Esophagus muscularis mucosa (tissue), 4 donors: ENCODE results near the gene MACROD2. TPM values are rescaled to one million over a fixed set of nuclear protein-coding genes. Genes with fewer than 3 reads are reported as not detected.

Source experiments
- DNase-seq: peaks from one replicate; pipeline ENCODE4 v3.0.0-alpha.2; 2017; ENCODE audit errors: extremely low spot score
- H3K27ac ChIP-seq, 4 donors: fragments of 200-600 bp; sonication (generic); replicated peaks in 1 of 4; 1 replicate in 3 of 4; 2 replicates in 1 of 4; pipeline ENCODE4 v1.5.1; 2016 to 2019; ENCODE audit warnings: mild to moderate bottlenecking in 1 of 4
- H3K27me3 ChIP-seq, 4 donors: fragments of 200-600 bp; sonication (generic); one replicate each; pipeline versions ENCODE4 v1.5.1 to v1.6.0; 2016 to 2019
- H3K36me3 ChIP-seq, 4 donors: fragments of 200-600 bp; sonication (generic); one replicate each; pipeline ENCODE4 v1.5.1; 2016 to 2019
- H3K4me1 ChIP-seq, 4 donors: fragments of 200-600 bp; sonication (generic); one replicate each; pipeline ENCODE4 v1.5.1; 2016 to 2019
- H3K4me3 ChIP-seq, 4 donors: fragments of 200-600 bp; sonication (generic); 1 replicate in 2 of 4; 2 replicates in 2 of 4; pipeline ENCODE4 v1.5.1; 2016 to 2019; ENCODE audit warnings: mild to moderate bottlenecking in 4 of 4, moderate library complexity in 1 of 4
- H3K9me3 ChIP-seq, 4 donors: fragments of 200-600 bp; sonication (generic); 1 replicate in 3 of 4; 2 replicates in 1 of 4; pipeline ENCODE4 v1.5.1; 2016 to 2019
- CTCF ChIP-seq, 3 experiments: fragments of 200-600 bp in 2 of 3; fragments of 450-650 bp in 1 of 3; sonication (generic) in 2 of 3; IDR thresholded peaks; one replicate each; pipeline ENCODE4 v1.5.1; 2017 to 2019; ENCODE audit warnings: antibody characterized with exemption in 3 of 3, mild to moderate bottlenecking in 2 of 3, moderate library complexity in 1 of 3
- EP300 ChIP-seq: sonication (generic); formaldehyde crosslinking; IDR thresholded peaks from one replicate; pipeline ENCODE4 v1.6.1; 2017; ENCODE audit warnings: antibody characterized with exemption
- POLR2A ChIP-seq: fragments of 450-650 bp; IDR thresholded peaks from one replicate; pipeline ENCODE4 v1.6.1; 2017; ENCODE audit warnings: antibody characterized with exemption, moderate library complexity, mild to moderate bottlenecking, low read depth
- POLR2AphosphoS5 ChIP-seq, 2 donors: sonication (generic); formaldehyde crosslinking; IDR thresholded peaks; one replicate each; pipeline ENCODE4 v1.6.1; 2017; ENCODE audit warnings: antibody characterized with exemption in 2 of 2
- WGBS: methylation state at CpG from one replicate; pipeline ENCODE4 v1.1.5; 2018; 5-methylcytosine and 5-hydroxymethylcytosine counted together
- intact Hi-C: fragments of 100-400 bp; cut with DNase I; formaldehyde crosslinking; loops from one replicate; pipeline ENCODE4 v1.15.1; 2023
- total RNA-seq, 4 donors: library from RNA; depleted of rRNA; stranded (reverse); fragments of >200 nt; gene quantifications; one replicate each; pipeline versions ENCODE4 v1.1.0 to v1.2.1, GENCODE V29; 2016

The MACROD2 gene
- total RNA-seq, 4 donors from 2014 or later = 1.4 to 3.6 (median 2.6) TPM

- intact Hi-C loops = no loop called here
- Histone ChIP-seq H3K4me3 (no peak overlapping the region), H3K36me3 (no peaks in the 10 kb centered on the region), H3K27ac (no peak overlapping the region), H3K9me3 (peaks cover 0 to under 1% (median 0%) of the 10 kb centered on the region in 4 donors), H3K4me1 (no peaks in the 10 kb centered on the region), H3K27me3 (no peaks in the 10 kb centered on the region)
- 54% methylated on average over 1 of the region's 1 CpG for WGBS
- TF ChIP-seq CTCF (IDR thresholded peaks at IDR 0.05) = no peak
- no peak for TF ChIP-seq POLR2AphosphoS5 (IDR thresholded peaks at IDR 0.05)
- TF ChIP-seq POLR2A = no peak
- no peak for TF ChIP-seq EP300
- DNase-seq = no peak
Measured at GRCh38 chr20:14647016-14647415, 651.7 kb downstream of the MACROD2 start.

GRCh38 chr20:14649662-14650061 lies 654.3 kb downstream of the MACROD2 start:
- Histone ChIP-seq H3K36me3 (no peaks in the 10 kb centered on the region), H3K27me3 (no peaks in the 10 kb centered on the region), H3K9me3 (no peaks in the 10 kb centered on the region), H3K4me1 (no peaks in the 10 kb centered on the region), H3K27ac (no peak overlapping the region), H3K4me3 (no peak overlapping the region)
- intact Hi-C loops = no loop called here
- DNase-seq = no peak
- WGBS = 100% methylated on average over 1 of the region's 1 CpG
- no peak for TF ChIP-seq POLR2A

GRCh38 chr20:14657266-14658005 lies 662.1 kb downstream of the MACROD2 start:
- Histone ChIP-seq H3K27ac (no peak overlapping the region), H3K9me3 (no peaks in the 10 kb centered on the region), H3K4me1 (no peaks in the 10 kb centered on the region), H3K4me3 (no peak overlapping the region), H3K27me3 (no peaks in the 10 kb centered on the region), H3K36me3 (no peaks in the 10 kb centered on the region)
- WGBS = 75% methylated on average over 4 of the region's 4 CpGs
- TF ChIP-seq EP300 (no peak), POLR2AphosphoS5 (IDR thresholded peaks at IDR 0.05) (no peak), POLR2A (no peak), CTCF (IDR thresholded peaks at IDR 0.05) (no peak)
- intact Hi-C loops = no loop called here
- no peak for DNase-seq

GRCh38 chr20:14664101-14664500 lies 668.8 kb downstream of the MACROD2 start:
- no peak for DNase-seq
- intact Hi-C loops = no loop called here
- WGBS = 42% methylated on average over 3 of the region's 3 CpGs
- Histone ChIP-seq H3K27me3 (no peaks in the 10 kb centered on the region), H3K4me3 (no peak overlapping the region), H3K27ac (no peak overlapping the region), H3K4me1 (no peaks in the 10 kb centered on the region), H3K36me3 (no peaks in the 10 kb centered on the region), H3K9me3 (no peaks in the 10 kb centered on the region)
- TF ChIP-seq POLR2A = no peak
- TF ChIP-seq POLR2AphosphoS5 (IDR thresholded peaks at IDR 0.05) = no peak
- TF ChIP-seq EP300 = no peak
- TF ChIP-seq CTCF (IDR thresholded peaks at IDR 0.05) = no peak

- Histone ChIP-seq H3K4me3 (no peak overlapping the region), H3K27ac (no peak overlapping the region), H3K36me3 (no peaks in the 10 kb centered on the region), H3K4me1 (no peaks in the 10 kb centered on the region), H3K9me3 (no peaks in the 10 kb centered on the region), H3K27me3 (no peaks in the 10 kb centered on the region)
- no peak for DNase-seq
- TF ChIP-seq POLR2AphosphoS5 (IDR thresholded peaks at IDR 0.05) = no peak
- no peak for TF ChIP-seq CTCF (IDR thresholded peaks at IDR 0.05)
- TF ChIP-seq EP300 = no peak
- no peak for TF ChIP-seq POLR2A
- intact Hi-C loops = no loop called here
- WGBS = 80% methylated on average over 1 of the region's 1 CpG
Measured at GRCh38 chr20:14666696-14667095, 671.4 kb downstream of the MACROD2 start.
